ENCODE measurements around the gene SZRD1.
A peak's percentile ranks its signal among the peaks of the same experiment; 100 is the strongest.
"Not testable (repeated sequence)": the region's sequence is repeated elsewhere in the genome, so short reads cannot be mapped to it uniquely, and the experiment has no call there.

The SZRD1 gene

GRCh38 chr1:16351994-16352841 lies 14.8 kb upstream of the SZRD1 start, which contains the start of gene FBXO42:
Gene FBXO42, minus strand, starts transcription at chr1:16352480. Its CDS starts 37,062 bp downstream, at chr1:16315418.
- TF ChIP-seq ZNF274 (IDR thresholded peaks at IDR 0.05; ENCODE audit: low read depth, low read length) = no peak
- H3K4me3 ChIP-seq (ENCODE audit: low read length) = peak within 1 kb of the TSS; percentile 82

GRCh38 chr1:16352842-16353535 lies 14.1 kb upstream of the SZRD1 start:
- TF ChIP-seq ZNF274 (IDR thresholded peaks at IDR 0.05; ENCODE audit: low read depth, low read length) = no peak
- peak overlapping the region; percentile 72 for H3K4me3 ChIP-seq (ENCODE audit: low read length)

GRCh38 chr1:16354619-16355018 lies 12.4 kb upstream of the SZRD1 start:
- TF ChIP-seq ZNF274 (IDR thresholded peaks at IDR 0.05; ENCODE audit: low read depth, low read length) = no peak
- H3K4me3 ChIP-seq (ENCODE audit: low read length) = no peak overlapping the region

- TF ChIP-seq ZNF274 (IDR thresholded peaks at IDR 0.05; ENCODE audit: low read depth, low read length) = no peak
- no peak overlapping the region for H3K4me3 ChIP-seq (ENCODE audit: low read length)
Observed at GRCh38 chr1:16356867-16357266, 10.2 kb upstream of the SZRD1 start.

- not testable (repeated sequence) for H3K4me3 ChIP-seq (ENCODE audit: low read length)
Observed at GRCh38 chr1:16365146-16365498, 1.9 kb upstream of the SZRD1 start.

GRCh38 chr1:16367258-16367967 lies 371 bp downstream of the SZRD1 start:
- H3K4me3 ChIP-seq (ENCODE audit: low read length) = peak overlapping the region; percentile 99
- no peak for TF ChIP-seq ZNF274 (IDR thresholded peaks at IDR 0.05; ENCODE audit: low read depth, low read length)

GRCh38 chr1:16367968-16368890 lies 1.2 kb downstream of the SZRD1 start:
- H3K4me3 ChIP-seq (ENCODE audit: low read length) = peak overlapping the region; percentile 99
- no peak for TF ChIP-seq ZNF274 (IDR thresholded peaks at IDR 0.05; ENCODE audit: low read depth, low read length)

- no peak for TF ChIP-seq ZNF274 (IDR thresholded peaks at IDR 0.05; ENCODE audit: low read depth, low read length)
- H3K4me3 ChIP-seq (ENCODE audit: low read length) = no peak overlapping the region
Observed at GRCh38 chr1:16369821-16370220, 2.8 kb downstream of the SZRD1 start.

GRCh38 chr1:16371725-16372124 lies 4.7 kb downstream of the SZRD1 start:
- no peak for TF ChIP-seq ZNF274 (IDR thresholded peaks at IDR 0.05; ENCODE audit: low read depth, low read length)
- no peak overlapping the region for H3K4me3 ChIP-seq (ENCODE audit: low read length)

GRCh38 chr1:16372535-16373285 lies 5.7 kb downstream of the SZRD1 start:
- TF ChIP-seq ZNF274 (IDR thresholded peaks at IDR 0.05; ENCODE audit: low read depth, low read length) = no peak
- H3K4me3 ChIP-seq (ENCODE audit: low read length) = no peak overlapping the region

- H3K4me3 ChIP-seq (ENCODE audit: low read length) = no peak overlapping the region
- TF ChIP-seq ZNF274 (IDR thresholded peaks at IDR 0.05; ENCODE audit: low read depth, low read length) = no peak
Observed at GRCh38 chr1:16374266-16374665, 7.2 kb downstream of the SZRD1 start.

- TF ChIP-seq ZNF274 (IDR thresholded peaks at IDR 0.05; ENCODE audit: low read depth, low read length) = no peak
- H3K4me3 ChIP-seq (ENCODE audit: low read length) = no peak overlapping the region
Observed at GRCh38 chr1:16375521-16376340, 8.7 kb downstream of the SZRD1 start.
